ENCODE results near the gene WWOX.

WWOX gene

DNA sequence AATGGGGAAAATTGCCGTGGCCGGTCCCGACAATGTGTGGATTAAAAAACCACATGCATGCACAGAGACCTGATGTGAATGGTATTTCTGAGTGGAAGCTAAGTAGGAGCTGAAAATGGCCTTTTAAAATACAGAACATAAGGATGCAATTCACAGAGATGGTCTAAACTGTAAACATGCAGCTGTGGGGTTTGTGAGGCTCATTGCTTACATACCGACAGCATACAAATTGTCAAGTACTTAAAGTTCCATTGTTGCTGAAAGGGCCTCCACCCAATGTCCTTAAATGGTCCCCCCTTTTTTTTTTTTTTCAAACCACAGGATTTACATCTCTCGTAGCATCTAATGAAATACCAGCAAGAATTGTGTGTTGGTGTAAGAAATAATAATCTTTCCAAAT is 977.9 kb downstream of the WWOX start:
- Histone ChIP-seq H3K36me3 (ENCODE audit: control insufficient read depth, insufficient read depth, low read length) (no peaks in the 10 kb centered on the region), H3K27me3 (ENCODE audit: control insufficient read depth, insufficient read depth, low read length) (no peaks in the 10 kb centered on the region), H3K9ac (ENCODE audit: low read length) (no peak overlapping the region), H3K4me3 (ENCODE audit: low read length) (no peak overlapping the region), H3K9me3 (ENCODE audit: control insufficient read depth, low read length) (no peaks in the 10 kb centered on the region), H3K4me1 (ENCODE audit: control insufficient read depth, insufficient read depth, low read length) (no peaks in the 10 kb centered on the region)

DNA sequence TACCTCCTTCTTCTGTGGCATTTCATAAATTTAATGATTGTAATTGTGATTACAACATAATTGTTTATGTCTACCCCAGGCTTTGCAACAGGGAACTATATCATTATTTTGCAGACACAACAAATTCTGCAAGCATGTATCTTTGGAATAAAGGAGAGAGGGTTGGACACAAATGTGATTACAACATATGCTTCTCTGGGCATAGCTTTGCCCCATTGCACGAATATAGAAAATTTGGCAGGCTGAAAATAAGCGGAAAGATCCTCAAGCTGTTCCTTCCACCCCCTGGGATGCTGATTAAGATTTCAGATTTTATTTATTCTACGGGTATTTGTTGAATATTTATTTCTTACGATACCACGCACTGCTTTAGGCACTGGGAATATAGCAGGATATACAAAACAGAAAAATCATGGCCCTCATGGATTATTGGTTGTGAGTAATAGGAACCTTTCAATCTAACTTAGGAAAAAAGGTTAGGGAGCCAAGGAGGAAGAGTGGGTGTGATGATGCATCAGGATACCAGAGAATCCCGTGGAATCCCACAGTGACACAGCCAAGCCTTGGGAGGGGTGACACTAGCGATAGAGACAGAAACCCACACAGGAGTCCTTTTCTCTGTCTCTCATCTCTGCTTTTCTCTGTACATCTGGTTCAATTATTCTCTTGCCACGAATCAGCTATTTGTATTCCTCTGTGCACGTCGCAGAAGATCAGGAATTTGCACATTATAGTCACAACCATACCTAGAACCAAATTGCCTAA is 980.4 kb downstream of the WWOX start:
- no peak overlapping the region for H3K4me3 ChIP-seq (ENCODE audit: low read length)

DNA sequence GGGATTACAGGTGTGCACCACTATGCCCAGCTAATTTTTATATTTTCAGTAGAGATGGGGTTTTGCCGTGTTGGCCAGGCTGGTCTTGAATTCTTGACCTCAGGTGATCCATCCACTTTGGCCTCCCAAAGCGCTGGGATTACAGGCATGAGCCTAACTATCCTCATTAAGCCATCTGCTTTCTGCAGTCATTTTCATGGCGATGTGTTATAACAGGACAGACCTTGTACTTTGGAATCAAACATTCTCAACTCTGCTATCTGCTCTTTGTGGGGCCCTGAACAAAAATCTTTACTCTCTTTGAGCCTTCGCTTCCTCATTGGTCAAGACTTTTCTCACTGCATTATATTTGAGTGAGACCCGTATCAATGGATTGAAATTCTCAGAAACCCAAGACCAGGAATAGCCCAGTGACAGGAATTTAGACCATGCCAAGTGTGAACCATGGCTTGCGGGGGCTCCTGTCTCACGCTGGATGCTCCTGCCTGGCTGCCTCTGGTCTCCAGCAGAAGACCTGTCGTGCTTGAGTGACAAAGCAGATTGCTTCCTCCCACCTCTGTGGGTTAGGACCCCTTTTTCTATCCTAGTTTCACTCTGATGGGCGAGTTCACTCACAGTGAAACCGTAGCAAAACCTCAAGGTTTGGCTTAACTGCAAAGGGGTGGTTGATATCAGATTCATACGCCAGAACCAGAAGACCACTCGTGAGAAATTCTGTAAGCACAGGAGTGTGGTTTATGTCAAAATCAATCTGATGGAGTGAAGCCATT is 982.0 kb downstream of the WWOX start:
- no peak overlapping the region for H3K9ac ChIP-seq (ENCODE audit: low read length)
- no peaks in the 10 kb centered on the region for H3K4me1 ChIP-seq (ENCODE audit: control insufficient read depth, insufficient read depth, low read length)
- no peak overlapping the region for H3K4me3 ChIP-seq (ENCODE audit: low read length)
- H3K36me3 ChIP-seq (ENCODE audit: control insufficient read depth, insufficient read depth, low read length): no peaks in the 10 kb centered on the region
- no peaks in the 10 kb centered on the region for H3K27me3 ChIP-seq (ENCODE audit: control insufficient read depth, insufficient read depth, low read length)
- no peaks in the 10 kb centered on the region for H3K9me3 ChIP-seq (ENCODE audit: control insufficient read depth, low read length)

More for the DNA sequence above, 980.4 kb downstream of the WWOX start:
- no peaks in the 10 kb centered on the region for H3K36me3 ChIP-seq (ENCODE audit: control insufficient read depth, insufficient read depth, low read length)
- no peaks in the 10 kb centered on the region for H3K4me1 ChIP-seq (ENCODE audit: control insufficient read depth, insufficient read depth, low read length)
- H3K9ac ChIP-seq (ENCODE audit: low read length): no peak overlapping the region
- no peaks in the 10 kb centered on the region for H3K9me3 ChIP-seq (ENCODE audit: control insufficient read depth, low read length)
- no peaks in the 10 kb centered on the region for H3K27me3 ChIP-seq (ENCODE audit: control insufficient read depth, insufficient read depth, low read length)

DNA sequence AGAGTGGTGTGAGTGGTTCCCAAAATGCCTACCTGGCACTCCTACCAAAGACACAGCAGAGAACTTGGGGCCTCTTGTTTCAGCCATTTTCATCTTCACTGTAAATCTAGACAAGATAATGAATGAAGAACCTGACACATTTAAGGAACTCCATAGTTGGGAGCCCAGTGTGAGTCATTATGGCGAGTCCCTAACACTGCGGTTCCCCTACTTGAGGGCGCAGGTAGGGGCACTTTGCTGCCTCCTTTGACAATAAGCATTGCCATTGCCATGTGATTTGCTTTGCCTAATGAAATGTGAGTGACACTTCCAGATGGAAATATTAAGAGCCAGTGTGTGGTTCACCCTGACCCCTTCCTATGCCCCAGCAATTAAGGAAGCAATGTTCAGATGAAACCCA is 983.5 kb downstream of the WWOX start:
- Histone ChIP-seq H3K27me3 (ENCODE audit: control insufficient read depth, insufficient read depth, low read length) (no peaks in the 10 kb centered on the region), H3K9ac (ENCODE audit: low read length) (no peak overlapping the region), H3K9me3 (ENCODE audit: control insufficient read depth, low read length) (no peaks in the 10 kb centered on the region), H3K4me3 (ENCODE audit: low read length) (no peak overlapping the region), H3K36me3 (ENCODE audit: control insufficient read depth, insufficient read depth, low read length) (no peaks in the 10 kb centered on the region), H3K4me1 (ENCODE audit: control insufficient read depth, insufficient read depth, low read length) (no peaks in the 10 kb centered on the region)

DNA sequence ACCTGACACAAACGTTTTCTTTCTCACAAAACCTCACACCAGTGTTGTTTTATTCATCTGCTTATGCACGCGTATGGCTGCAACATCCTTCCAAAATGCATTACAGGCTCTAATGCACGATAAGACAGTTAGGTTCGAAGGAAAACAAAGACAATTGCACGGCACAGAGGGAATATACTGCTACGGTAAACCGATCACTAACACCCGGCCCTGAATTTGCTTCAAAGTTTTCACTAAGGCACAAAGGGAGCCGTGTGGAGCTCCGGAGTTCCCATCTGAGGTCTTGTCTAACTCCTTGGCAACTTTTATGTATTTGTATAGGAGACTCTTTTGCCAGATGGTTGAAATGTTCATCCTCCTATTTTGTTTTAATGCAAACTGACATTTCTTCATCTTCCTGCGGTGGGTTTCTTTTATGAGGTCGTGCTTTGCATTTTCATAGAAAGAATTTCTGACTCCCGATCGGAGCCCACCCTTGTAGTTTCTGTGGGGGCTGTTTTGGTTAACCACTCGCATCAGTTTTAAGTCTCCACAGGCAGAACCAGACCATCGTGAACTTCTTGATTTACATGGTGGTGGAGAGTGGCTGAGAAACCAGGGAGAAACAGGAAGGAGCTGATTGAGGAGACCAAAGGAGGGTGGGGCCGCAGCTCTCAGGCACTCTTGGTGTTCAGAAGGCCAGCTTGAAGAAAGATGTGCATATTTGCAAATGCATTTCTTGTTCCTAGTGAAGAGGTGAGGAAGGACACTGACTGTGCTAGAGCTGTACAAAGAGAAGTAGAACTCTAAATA is 984.2 kb downstream of the WWOX start:
- Histone ChIP-seq H3K9me3 (ENCODE audit: control insufficient read depth, low read length) (no peaks in the 10 kb centered on the region), H3K9ac (ENCODE audit: low read length) (no peak overlapping the region), H3K4me3 (ENCODE audit: low read length) (no peak overlapping the region), H3K27me3 (ENCODE audit: control insufficient read depth, insufficient read depth, low read length) (no peaks in the 10 kb centered on the region), H3K36me3 (ENCODE audit: control insufficient read depth, insufficient read depth, low read length) (no peaks in the 10 kb centered on the region), H3K4me1 (ENCODE audit: control insufficient read depth, insufficient read depth, low read length) (no peaks in the 10 kb centered on the region)

DNA sequence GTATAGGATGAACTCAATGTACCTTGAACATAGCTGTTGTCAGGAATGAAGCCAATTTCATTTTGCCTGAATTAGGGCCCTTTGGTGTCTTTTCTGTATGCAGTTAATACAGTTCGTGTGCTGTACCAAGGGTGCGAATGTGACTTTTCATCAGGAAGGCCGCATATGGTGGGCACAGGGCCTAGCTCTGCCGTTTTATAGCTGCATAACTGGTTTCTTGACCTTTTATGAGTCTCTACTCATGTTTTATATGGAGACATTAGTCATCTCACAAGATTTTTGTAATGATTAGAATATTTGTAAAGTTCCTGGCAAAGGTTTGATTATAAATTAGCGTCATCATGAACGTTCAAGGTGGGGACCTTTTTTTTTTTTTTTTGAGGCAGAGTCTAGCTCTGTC is 989.5 kb downstream of the WWOX start:
- H3K9me3 ChIP-seq (ENCODE audit: control insufficient read depth, low read length): no peaks in the 10 kb centered on the region
- H3K27me3 ChIP-seq (ENCODE audit: control insufficient read depth, insufficient read depth, low read length): no peaks in the 10 kb centered on the region
- H3K36me3 ChIP-seq (ENCODE audit: control insufficient read depth, insufficient read depth, low read length): no peaks in the 10 kb centered on the region
- H3K4me1 ChIP-seq (ENCODE audit: control insufficient read depth, insufficient read depth, low read length): no peaks in the 10 kb centered on the region
- no peak overlapping the region for H3K4me3 ChIP-seq (ENCODE audit: low read length)
- no peak overlapping the region for H3K9ac ChIP-seq (ENCODE audit: low read length)

DNA sequence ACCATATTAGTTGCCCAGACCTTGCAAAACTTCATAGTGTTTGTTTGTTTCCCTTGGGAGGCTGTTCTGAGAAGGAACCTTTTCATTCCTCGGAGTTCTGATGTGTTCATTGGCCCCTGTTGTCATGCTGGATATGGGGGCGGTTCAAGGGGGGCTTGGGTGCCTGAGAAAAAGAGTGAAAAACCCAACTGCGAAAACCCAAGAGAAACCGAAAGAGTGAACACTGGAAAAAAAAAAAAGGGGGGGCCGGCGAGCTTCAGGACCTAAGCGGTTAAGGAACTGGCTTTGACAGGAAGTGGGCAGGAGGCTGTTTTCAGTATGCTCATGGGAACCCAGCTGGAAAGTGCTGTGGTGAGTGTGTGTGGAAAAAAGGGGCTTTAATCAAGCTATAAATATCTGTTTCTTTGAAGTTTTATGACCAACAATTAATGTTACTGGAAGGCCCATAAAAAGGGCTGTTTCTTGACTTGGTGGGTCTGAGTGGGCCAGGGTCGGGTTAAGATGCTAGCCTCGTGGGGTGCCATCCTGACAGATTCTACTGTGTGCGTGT is 990.4 kb downstream of the WWOX start:
- H3K27me3 ChIP-seq (ENCODE audit: control insufficient read depth, insufficient read depth, low read length): no peaks in the 10 kb centered on the region
- no peaks in the 10 kb centered on the region for H3K9me3 ChIP-seq (ENCODE audit: control insufficient read depth, low read length)
- no peaks in the 10 kb centered on the region for H3K36me3 ChIP-seq (ENCODE audit: control insufficient read depth, insufficient read depth, low read length)
- no peak overlapping the region for H3K4me3 ChIP-seq (ENCODE audit: low read length)
- H3K4me1 ChIP-seq (ENCODE audit: control insufficient read depth, insufficient read depth, low read length): no peaks in the 10 kb centered on the region
- no peak overlapping the region for H3K9ac ChIP-seq (ENCODE audit: low read length)

DNA sequence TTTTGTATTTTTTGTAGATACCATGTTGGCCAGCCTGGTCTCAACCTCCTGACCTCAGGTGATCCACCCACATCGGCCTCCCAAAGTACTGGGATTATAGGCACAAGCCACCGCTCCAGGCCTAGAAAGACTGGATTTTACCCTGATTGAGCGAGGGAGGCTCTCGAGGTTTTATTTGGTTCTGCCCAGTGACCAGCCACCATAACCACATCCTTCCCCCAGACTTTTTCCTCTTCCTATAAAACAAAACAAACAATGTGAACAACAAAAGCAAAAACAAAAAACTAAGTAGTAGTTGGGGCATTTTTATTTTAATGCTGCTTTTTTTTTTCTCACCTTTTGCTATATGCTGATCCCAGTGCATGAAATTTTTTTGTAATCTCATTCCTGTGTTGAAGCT is 991.5 kb downstream of the WWOX start:
- Histone ChIP-seq H3K9me3 (ENCODE audit: control insufficient read depth, low read length) (no peaks in the 10 kb centered on the region), H3K4me1 (ENCODE audit: control insufficient read depth, insufficient read depth, low read length) (no peaks in the 10 kb centered on the region), H3K36me3 (ENCODE audit: control insufficient read depth, insufficient read depth, low read length) (no peaks in the 10 kb centered on the region), H3K4me3 (ENCODE audit: low read length) (no peak overlapping the region), H3K9ac (ENCODE audit: low read length) (no peak overlapping the region), H3K27me3 (ENCODE audit: control insufficient read depth, insufficient read depth, low read length) (no peaks in the 10 kb centered on the region)

DNA sequence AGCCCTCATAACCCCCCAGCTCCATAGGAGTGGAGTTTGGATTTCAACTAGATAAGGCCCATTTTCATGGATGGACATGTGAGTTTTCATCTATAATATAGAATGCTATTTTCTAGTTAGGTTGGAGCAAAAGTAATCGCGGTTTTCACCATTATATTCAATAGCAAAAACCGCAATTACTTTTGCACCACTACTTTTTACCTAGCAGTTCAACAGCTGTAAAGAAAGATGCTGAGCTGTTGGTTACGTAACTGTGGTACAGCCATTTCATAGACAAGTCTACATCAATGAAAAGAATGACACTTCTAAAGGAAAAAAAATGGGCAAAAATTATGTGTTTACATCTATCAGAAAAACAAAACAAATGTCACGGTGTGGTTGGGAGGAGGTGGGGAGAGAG is 993.4 kb downstream of the WWOX start:
- Histone ChIP-seq H3K36me3 (ENCODE audit: control insufficient read depth, insufficient read depth, low read length) (no peaks in the 10 kb centered on the region), H3K4me3 (ENCODE audit: low read length) (no peak overlapping the region), H3K27me3 (ENCODE audit: control insufficient read depth, insufficient read depth, low read length) (no peaks in the 10 kb centered on the region), H3K4me1 (ENCODE audit: control insufficient read depth, insufficient read depth, low read length) (no peaks in the 10 kb centered on the region), H3K9me3 (ENCODE audit: control insufficient read depth, low read length) (no peaks in the 10 kb centered on the region), H3K9ac (ENCODE audit: low read length) (no peak overlapping the region)

DNA sequence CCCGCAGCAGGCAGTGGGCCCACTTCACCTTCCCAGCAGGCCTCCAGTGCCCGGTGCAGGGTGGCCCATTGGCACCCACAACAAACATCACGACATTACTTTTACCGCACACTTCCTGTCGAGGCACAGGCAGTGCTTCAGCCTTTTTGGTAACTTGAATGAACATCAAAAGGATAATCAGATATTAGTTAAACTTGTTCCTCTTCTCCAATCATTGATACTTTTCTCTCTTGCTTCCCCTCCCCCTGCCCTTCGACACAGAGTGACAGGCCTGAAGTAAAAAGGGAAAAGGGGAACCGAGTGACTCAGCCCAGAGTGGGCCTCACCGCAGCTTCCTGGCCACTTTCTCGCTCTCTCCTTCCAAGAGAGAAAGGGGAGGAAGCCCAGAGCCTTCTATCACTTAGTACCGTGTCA is 994.1 kb downstream of the WWOX start:
- no peaks in the 10 kb centered on the region for H3K9me3 ChIP-seq (ENCODE audit: control insufficient read depth, low read length)
- no peaks in the 10 kb centered on the region for H3K27me3 ChIP-seq (ENCODE audit: control insufficient read depth, insufficient read depth, low read length)
- no peaks in the 10 kb centered on the region for H3K36me3 ChIP-seq (ENCODE audit: control insufficient read depth, insufficient read depth, low read length)
- no peak overlapping the region for H3K4me3 ChIP-seq (ENCODE audit: low read length)
- H3K4me1 ChIP-seq (ENCODE audit: control insufficient read depth, insufficient read depth, low read length): no peaks in the 10 kb centered on the region
- no peak overlapping the region for H3K9ac ChIP-seq (ENCODE audit: low read length)

DNA sequence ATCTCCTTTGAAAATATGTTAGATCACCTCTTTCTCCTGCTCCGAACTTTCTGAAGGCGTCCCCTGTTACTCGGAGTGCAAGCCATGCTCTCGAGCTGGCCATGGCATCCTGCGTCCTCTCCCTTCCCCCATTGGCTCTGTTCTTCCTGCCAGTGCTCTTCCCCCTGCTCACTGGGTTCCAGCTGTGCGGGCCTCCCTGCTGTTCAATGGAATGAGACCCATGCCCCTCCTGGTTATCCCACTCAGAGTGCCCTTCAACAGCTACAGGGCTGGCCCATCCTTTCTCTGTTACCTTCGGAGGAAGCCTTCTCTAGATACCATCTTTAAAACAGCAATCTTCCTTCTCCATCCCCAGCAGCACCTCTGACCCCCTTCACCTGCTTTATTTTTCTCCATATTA is 996.8 kb downstream of the WWOX start:
- Histone ChIP-seq H3K4me1 (ENCODE audit: control insufficient read depth, insufficient read depth, low read length) (no peaks in the 10 kb centered on the region), H3K27me3 (ENCODE audit: control insufficient read depth, insufficient read depth, low read length) (no peaks in the 10 kb centered on the region), H3K9me3 (ENCODE audit: control insufficient read depth, low read length) (no peaks in the 10 kb centered on the region), H3K9ac (ENCODE audit: low read length) (no peak overlapping the region), H3K36me3 (ENCODE audit: control insufficient read depth, insufficient read depth, low read length) (no peaks in the 10 kb centered on the region), H3K4me3 (ENCODE audit: low read length) (no peak overlapping the region)

DNA sequence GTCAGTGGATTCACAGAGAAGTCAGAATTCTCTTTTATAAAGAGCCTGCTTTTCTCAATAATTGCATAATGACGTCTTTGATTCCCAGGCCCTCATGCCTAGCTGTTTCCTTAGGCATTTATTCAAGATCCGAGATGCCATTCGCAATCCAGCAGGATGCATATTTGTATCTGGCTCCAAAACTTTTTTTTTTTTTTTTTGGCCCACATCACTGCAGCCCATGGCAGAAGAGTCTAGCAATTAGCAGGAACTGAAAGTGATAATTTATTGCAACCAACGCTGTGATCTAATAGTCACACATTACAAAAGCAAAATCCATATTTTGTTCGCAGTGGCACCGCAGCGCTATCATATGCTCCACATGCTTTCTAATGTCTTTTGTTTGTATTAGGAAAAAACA is 997.7 kb downstream of the WWOX start:
- Histone ChIP-seq H3K9ac (ENCODE audit: low read length) (no peak overlapping the region), H3K4me1 (ENCODE audit: control insufficient read depth, insufficient read depth, low read length) (no peaks in the 10 kb centered on the region), H3K9me3 (ENCODE audit: control insufficient read depth, low read length) (no peaks in the 10 kb centered on the region), H3K27me3 (ENCODE audit: control insufficient read depth, insufficient read depth, low read length) (no peaks in the 10 kb centered on the region), H3K36me3 (ENCODE audit: control insufficient read depth, insufficient read depth, low read length) (no peaks in the 10 kb centered on the region), H3K4me3 (ENCODE audit: low read length) (no peak overlapping the region)

Measured in mucosa of stomach (tissue), 1 donor.